IPS-18c (cell line): ENCODE measurements around the gene MTARC1.

Experiments
- H3K4me3 ChIP-seq: 2 replicates; pipeline ENCODE4 v1.7.0; 2013; ENCODE audit warnings: low read depth, mild to moderate bottlenecking, low read length, moderate library complexity; ENCODE audit not compliant: insufficient read depth
- H3K9me3 ChIP-seq: one replicate; pipeline ENCODE4 v1.6.1; 2013; ENCODE audit warnings: mild to moderate bottlenecking, low read length, moderate library complexity; ENCODE audit not compliant: control insufficient read depth, insufficient read depth

The MTARC1 gene

DNA sequence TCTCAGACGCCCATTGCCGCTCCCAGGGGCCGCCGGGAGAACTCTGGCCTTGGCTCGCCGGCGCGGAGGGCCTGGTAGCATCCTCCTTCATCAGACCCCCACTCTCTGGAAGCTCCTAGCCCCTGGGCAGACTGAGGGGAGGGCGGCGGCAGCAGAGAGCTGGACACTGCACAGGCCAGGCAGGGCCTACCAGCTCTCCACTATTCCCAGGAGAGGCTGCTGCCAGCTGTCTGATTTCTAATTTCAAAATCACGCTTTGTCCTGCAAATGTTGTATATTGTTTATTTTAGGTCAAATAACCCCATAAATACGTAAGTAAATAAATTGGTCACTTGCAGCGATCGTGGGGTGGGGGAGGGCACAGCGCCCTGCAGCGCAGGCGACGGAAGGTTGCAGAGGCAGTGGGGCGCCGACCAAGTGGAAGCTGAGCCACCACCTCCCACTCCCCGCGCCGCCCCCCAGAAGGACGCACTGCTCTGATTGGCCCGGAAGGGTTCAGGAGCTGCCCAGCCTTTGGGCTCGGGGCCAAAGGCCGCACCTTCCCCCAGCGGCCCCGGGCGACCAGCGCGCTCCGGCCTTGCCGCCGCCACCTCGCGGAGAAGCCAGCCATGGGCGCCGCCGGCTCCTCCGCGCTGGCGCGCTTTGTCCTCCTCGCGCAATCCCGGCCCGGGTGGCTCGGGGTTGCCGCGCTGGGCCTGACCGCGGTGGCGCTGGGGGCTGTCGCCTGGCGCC, at the start of gene MTARC1:
Gene MTARC1 (plus strand): TSS at position 577 of the 732 bp plus-strand sequence. CDS start 32 bp downstream, at position 609.
- Histone ChIP-seq H3K9me3 (no peaks in the 10 kb centered on the region), H3K4me3 (peak within 1 kb of the TSS; percentile 74)

DNA sequence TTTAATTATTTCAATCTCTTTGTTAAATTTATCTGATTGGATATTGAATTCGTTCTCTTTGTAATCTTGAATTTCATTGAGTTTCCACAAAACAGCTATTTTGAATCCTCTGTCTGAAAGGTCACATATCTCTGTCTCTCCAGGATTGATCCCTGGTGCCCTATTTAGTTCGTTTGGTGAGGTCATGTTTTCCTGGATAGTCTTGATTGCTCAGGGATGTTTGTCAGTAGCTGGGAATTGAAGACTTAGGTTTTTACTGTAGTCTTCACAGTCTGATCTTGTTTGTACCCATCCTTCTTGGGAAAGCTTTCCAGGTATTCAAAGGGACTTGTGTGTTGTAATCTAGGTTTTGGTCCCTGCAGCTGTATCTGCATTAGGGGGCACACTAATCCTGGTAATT, 45.4 kb upstream of the MTARC1 start:
- no peaks in the 10 kb centered on the region for H3K9me3 ChIP-seq
- no peak overlapping the region for H3K4me3 ChIP-seq

DNA sequence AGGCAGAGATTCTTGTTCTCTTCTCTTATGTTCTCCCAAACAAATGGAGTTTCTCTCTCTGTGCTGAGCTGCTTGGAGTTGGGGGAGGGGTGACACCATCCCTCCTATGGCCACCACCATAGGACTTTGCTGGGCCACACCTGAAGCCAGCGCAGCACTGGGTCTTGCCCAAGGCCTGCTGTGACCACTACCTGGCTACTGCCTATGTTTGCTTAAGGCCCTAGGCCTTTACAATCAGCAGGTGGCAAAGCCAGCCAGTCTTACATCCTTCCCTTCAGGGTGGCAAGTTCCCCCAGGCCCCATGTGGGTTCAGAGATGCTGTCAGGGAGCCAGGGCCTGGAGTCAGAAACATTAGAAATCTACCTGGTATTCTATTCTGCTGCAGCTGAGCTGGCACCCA, 44.9 kb upstream of the MTARC1 start:
- Histone ChIP-seq H3K4me3 (no peak overlapping the region), H3K9me3 (no peaks in the 10 kb centered on the region)

DNA sequence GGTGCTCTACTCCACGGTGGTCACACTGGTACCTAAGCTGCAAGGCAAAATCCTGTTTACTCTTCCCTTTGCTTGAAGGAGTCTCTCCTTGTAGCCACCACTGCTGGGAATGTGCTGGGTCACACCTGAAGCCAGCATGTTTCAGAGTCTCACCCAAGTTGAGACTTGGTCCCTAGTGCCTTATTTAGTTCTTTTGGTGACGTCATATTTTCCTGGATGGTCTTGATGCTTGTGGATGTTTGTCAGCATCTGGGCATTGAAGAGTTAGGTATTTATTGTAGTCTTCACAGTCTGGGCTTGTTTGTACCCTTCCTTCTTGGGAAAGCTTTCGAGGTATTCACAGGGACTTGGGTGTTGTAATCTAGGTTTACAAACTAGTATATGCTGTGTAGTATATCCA, 44.2 kb upstream of the MTARC1 start:
- H3K4me3 ChIP-seq: no peak overlapping the region
- H3K9me3 ChIP-seq: no peaks in the 10 kb centered on the region

DNA sequence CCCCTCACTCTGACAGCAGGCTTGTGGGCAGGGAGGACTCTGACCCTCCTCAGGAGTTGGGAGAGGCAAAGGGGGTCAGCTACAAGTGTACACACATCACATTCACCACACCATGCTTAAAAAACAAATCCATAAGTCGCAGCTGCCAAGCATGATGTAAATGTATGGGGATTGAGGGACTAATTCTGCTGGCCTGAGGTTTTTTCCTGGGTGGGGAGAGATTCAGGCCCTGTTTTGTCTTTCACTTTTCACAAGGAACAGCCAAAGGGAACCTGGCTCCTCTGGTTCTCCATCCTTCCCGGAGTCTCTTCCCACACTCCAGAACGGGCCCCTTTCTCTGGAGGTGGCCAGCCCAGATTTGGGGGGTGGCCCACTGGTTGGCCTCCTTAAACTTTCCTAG, 39.9 kb upstream of the MTARC1 start:
- Histone ChIP-seq H3K9me3 (no peaks in the 10 kb centered on the region), H3K4me3 (peak overlapping the region; percentile 69; the same call in 1 of the 2 replicates)

DNA sequence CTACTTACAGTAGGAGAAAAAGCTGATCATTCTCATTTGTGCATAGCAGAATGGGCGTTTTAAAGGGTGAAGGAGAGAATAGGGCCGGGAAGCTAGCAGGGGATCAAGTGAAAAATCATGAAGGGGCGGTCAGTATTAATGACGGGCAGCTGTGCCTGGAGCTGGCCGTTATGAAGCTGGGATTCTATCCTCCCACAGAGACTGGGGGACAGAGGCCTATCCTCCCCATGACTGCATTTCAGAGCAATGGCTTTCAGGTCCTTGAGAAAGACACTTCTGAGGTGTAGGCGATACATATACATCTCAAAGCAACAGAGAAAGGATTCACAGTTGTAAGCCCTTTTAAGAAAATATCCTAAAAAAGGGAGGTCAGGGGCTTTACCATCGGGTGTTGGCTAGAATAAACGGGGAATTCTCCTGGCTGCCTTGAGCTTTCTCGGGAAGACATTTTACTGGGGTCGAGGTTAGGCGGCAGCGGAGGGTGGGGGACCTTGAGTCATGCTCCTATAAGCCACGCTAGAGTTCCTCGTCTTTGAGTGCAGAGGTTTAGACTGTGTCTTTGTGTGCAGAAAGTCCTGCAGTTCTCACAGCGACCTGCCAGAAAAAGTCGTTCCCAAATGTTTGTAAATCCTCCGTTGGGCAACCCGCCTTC, 39.1 kb upstream of the MTARC1 start:
- Histone ChIP-seq H3K4me3 (peak overlapping the region; percentile 69), H3K9me3 (no peaks in the 10 kb centered on the region)

DNA sequence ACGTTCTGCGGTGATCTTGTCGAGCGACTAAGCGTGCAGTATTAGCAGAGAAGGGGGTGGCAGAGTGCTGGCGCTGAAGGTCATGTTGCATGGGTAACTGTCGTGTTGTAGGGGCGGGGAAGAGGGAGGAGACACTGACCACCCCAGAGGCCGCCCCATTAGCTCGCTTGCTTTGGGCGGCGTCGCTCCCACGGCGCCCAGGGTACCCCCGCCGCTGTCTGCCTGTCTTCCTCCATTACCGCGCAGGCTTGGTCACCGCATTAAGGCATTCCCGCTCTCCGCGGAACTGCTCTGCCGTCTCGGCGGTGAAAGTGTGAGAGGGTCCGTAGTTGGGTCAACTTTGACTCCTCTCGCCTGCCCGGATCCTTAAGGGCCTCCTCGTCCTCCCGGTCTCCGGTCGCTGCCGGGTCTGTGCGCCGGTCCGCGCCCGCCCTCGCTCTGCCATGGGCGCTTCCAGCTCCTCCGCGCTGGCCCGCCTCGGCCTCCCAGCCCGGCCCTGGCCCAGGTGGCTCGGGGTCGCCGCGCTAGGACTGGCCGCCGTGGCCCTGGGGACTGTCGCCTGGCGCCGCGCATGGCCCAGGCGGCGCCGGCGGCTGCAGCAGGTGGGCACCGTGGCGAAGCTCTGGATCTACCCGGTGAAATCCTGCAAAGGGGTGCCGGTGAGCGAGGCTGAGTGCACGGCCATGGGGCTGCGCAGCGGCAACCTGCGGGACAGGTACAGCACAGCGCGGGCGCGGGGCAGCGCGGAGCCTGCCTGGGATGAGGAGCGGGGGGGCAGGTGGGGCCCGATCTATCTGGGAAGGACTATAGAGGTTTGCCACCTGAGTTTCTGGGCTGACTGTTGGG, 38.4 kb upstream of the MTARC1 start, which contains the start of gene MTARC2:
Gene MTARC2 (plus strand): TSS at position 234 of the 846 bp plus-strand sequence. CDS start 210 bp downstream, at position 444.
- H3K4me3 ChIP-seq: peak within 1 kb of the TSS; percentile 69
- no peaks in the 10 kb centered on the region for H3K9me3 ChIP-seq

DNA sequence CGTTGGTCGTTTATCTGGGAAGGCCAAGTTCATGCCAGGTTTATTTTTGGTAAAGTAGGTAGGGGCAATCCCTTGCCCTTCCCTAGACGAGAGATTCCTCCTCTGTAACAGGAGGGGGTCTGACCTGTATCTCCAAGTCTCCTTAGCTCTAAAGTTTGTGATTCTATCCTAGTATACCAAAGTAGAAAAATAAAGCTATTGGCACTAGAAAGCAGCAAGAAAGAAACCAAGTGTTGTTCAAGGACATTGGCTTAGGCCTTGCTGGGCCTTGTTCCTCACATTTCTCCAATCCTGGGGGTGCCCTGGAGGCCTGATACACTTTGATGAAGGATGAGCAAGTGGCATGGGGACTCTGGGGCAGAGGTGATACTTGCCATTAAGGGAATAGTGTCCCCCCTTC, 37.8 kb upstream of the MTARC1 start:
- Histone ChIP-seq H3K9me3 (no peaks in the 10 kb centered on the region), H3K4me3 (peak overlapping the region; percentile 69)

DNA sequence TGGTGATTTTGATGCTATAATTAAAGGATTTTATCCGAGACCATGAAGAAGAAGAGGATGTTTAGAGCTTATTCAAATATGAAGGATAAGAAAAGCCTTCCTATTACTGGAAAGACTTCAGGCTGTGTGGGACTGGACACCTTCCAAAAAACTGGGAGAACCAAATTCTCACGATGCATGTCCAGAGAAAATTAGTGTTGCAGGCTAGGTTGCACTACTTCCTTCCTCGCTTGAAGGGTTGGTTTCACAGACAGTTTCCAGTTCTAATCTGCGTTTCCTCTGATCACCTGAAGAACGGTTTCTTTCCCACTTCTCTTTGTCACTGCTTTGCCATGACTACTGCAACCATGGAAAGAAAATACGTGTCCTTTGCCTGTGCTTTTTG, 36.6 kb upstream of the MTARC1 start:
- H3K9me3 ChIP-seq: no peaks in the 10 kb centered on the region
- H3K4me3 ChIP-seq: no peak overlapping the region

DNA sequence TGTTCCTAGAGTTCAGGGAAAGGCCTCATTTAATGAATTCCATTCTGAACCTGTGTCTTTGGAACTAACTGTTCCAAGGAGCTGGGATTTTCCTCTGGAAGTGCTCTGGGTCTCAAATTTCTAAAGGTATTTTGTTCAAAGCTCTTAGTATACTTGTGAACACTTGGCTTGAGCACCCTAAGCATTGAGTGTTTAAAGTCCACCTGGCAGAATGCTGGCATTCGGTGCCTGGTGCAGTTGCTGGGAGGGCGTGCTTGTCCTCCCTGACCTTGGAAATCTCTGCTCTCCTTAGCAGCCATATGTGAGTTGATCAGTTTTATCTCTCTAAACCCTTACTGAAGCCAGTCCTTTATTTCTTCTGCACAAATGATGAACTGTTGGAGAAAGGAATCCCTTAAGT, 35.6 kb upstream of the MTARC1 start:
- no peaks in the 10 kb centered on the region for H3K9me3 ChIP-seq
- no peak overlapping the region for H3K4me3 ChIP-seq

DNA sequence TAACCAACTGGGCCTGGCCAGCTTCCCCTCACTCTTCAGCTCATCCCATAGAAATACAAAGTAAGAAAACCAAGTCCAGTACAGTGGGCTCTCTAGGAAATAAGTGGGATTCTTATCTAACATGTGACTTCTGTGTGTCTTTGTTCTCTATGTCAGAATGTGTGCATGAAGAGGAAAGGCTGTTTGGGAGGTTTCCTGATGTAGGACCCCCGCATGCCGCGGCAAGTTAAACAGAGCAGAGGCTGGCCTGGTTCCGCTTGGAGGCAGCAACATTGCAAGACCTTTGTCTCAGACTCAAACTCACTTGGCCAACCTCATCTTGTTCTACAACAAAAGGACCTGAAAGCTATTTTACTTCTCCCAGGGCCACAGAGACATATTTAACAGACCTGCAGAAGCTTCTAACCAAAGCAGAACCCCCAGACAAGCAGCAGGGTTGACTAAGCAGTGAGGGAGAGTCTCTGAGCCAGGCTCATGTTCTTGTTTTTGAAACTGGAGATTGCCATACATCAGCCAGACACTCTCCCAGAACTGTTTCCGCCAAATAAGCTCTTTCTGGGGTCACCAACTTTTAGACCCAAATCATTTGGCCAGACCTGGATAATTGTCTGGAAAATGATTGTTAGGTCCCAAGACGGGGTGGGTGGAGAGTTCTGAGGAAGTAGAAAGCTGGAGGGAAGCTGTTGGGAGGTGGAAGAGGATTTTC, 32.3 kb upstream of the MTARC1 start:
- Histone ChIP-seq H3K9me3 (no peaks in the 10 kb centered on the region), H3K4me3 (no peak overlapping the region)

DNA sequence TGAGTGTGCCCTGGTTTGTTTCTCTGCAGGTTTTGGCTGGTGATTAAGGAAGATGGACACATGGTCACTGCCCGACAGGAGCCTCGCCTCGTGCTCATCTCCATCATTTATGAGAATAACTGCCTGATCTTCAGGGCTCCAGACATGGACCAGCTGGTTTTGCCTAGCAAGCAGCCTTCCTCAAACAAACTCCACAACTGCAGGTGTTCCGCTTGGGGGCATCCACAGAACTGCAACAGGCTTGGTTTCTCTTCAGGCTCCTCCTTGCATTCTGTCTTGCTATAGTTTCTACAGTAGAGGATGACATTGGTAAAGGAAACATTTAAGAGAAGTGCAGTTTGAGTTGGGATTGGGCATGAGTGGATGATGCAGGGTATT, 31.8 kb upstream of the MTARC1 start:
- Histone ChIP-seq H3K9me3 (no peaks in the 10 kb centered on the region), H3K4me3 (no peak overlapping the region)

DNA sequence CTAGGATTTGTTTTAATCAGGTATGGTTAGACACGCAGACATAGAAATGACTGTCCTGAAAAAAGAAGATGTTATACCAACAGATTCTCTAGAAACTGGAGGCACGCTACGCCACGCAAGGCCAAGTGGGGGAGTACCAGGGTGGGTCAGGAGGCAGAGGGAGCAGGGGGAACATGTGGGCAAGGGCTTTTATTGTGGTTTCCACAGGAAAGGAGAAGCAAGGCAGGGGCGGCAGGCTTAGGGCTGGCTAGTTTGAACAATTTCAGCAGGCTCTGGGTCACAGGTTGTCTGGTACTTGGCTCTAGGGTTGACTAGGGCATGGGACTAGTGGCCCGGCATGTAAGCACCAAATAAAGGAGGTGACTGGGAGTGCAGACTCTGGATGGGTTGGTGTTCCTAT, 31.4 kb upstream of the MTARC1 start:
- no peak overlapping the region for H3K4me3 ChIP-seq
- no peaks in the 10 kb centered on the region for H3K9me3 ChIP-seq

DNA sequence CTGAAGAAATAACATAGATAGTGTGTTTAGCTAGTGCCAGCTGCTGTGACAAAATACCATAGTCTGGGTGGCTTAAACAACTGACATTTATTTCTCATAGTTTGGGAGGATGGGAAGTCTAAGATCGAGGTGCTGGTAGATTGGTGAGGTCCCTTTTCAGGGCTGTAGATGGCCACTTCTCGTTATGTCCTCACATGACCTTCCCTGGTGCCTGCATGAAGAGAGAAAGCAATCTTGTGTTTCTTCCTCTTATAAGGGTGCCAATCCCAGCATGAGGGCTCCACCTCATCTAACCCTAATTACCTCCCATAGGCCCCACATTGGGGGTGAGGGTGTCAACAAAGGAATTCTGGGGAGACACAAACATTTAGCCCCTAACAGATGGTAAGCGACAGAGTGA, 29.3 kb upstream of the MTARC1 start:
- Histone ChIP-seq H3K9me3 (no peaks in the 10 kb centered on the region), H3K4me3 (no peak overlapping the region)

DNA sequence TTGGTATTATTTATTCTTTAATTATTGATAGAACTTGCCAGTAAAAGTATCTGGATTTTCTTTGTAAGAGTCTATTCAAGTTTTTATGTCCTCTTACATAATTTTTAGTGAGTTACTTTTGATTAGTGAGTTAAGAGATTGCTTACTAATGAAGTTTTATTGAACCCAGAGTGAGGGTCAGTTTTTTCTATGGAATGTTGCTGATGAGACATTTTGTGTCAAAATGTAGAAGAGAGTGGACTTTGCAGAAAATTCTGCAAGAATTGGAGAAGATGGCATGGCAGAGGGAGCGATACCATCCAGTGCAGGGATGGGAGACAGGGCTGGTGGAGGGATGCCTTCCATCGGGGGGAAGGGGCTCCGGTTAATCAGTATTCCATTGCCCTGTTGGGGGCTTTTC, 27.6 kb upstream of the MTARC1 start:
- H3K4me3 ChIP-seq: no peak overlapping the region
- H3K9me3 ChIP-seq: no peaks in the 10 kb centered on the region

DNA sequence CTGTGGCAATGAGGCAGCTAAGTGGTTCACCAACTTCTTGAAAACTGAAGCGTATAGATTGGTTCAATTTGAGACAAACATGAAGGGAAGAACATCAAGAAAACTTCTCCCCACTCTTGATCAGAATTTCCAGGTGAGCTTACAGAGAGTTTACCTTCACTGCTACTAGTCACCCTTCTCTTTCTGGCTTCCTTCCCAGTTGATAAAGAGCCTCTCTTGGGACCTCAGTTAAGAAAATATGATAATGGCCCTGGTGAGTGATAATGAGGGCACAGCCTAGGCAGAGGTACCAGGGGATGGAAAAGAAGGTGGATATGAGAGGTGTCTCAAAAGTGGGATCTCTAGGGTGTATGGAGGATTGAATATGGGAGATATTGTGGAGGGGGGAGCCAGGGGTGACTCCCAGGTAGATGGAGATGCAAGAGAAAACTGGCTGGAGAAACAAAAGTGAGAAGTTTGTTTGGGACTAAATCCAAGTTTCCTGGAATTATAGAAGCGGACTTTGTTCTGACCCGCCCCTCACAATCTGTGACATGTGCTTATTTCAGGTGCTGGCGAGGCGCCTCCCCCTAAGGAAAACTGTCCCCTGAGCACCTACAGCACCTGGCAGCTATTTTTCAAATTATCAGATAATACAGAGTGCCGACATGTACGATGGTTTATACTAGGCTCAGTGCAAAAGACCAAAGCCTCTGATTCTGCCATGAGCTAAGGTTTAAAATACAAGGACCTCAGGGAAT, 24.9 kb upstream of the MTARC1 start:
- no peaks in the 10 kb centered on the region for H3K9me3 ChIP-seq
- no peak overlapping the region for H3K4me3 ChIP-seq

DNA sequence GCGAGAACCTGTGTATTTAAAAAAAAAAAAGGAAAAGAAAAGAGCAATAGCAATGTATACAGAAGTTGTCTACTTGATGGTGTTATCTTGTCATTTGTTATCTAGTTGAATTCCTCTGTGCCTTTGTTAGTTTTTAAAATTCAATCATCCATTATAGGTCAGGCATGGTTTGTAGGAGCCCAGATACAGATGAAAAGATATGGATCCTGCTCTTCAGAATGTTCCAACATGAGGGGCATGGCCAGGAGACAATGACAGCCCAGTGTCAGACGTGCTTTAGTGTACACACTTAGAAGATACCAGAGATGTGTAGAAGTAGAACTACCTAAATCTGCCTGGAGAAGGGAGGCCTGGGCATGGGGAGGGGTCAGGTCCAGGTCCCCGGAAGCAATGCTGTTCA, 22.0 kb upstream of the MTARC1 start:
- Histone ChIP-seq H3K4me3 (no peak overlapping the region), H3K9me3 (no peaks in the 10 kb centered on the region)
